NCI-H82 treated with DMSO at 0.1 percent for 48 hours (cell line): ENCODE data around the gene ISM1.

Experiments used
- DNase-seq: peaks from one replicate; lab custom pipeline; 2025; ENCODE audit not compliant: unreplicated experiment; lab: John Stamatoyannopoulos, UW

Gene ISM1

DNA sequence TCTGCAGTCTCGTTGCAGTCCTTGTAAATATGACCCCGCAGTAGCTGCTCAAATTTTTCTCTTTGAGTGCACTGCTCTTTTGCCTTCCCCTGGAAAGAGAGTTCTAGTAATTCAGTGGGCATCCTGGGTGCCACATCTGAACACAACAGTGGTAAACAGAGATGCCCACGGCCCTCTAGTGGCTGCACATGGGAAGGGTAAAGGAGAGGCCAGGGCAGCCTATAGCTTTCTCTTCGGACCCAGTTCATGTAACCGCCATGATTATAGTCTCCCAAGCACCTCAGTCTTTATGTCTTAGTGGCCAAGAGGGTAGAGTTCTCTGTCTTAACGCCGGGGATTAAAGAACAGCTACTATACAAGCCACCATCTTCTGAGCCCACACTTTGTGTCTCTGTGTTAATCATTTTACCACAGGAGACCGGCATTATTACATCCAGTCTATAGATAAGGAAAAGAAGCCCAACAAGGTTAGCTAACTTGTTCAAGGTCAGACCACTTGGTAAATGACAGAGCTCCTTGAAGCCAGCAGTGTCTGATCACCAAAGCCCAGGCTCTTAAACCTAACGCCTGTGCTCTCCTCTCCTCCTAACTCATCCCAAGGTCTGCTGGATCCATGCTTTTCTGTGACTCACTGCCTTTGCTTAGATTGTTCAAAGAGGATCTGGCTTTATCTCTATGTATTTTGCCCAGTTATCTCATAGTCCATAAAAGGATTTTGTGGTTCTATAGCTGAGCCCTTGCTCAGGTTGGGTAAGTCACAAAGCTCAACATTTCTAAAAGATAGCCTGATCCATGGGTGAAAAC is 81.8 kb downstream of the ISM1 start:
- DNase-seq = peak; percentile 12

DNA sequence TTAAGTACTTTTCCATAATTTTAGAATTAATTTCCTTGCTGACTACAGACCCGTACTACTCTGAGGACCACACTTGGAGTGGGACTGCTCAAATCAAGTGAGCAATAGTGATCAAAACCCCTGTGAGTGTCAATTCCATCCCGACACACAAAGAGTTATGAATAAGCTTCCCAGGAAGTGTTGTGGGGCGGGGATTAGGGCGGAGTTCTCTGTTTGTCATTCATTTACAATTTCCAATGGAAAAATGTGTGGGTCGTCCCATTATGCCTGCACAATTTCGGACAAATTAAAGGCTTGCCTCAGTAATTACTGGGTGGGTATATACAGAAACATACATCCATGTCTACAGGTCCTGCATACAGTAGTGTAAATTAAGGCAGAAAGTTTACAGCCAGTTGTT is 84.2 kb downstream of the ISM1 start:
- DNase-seq = no peak

DNA sequence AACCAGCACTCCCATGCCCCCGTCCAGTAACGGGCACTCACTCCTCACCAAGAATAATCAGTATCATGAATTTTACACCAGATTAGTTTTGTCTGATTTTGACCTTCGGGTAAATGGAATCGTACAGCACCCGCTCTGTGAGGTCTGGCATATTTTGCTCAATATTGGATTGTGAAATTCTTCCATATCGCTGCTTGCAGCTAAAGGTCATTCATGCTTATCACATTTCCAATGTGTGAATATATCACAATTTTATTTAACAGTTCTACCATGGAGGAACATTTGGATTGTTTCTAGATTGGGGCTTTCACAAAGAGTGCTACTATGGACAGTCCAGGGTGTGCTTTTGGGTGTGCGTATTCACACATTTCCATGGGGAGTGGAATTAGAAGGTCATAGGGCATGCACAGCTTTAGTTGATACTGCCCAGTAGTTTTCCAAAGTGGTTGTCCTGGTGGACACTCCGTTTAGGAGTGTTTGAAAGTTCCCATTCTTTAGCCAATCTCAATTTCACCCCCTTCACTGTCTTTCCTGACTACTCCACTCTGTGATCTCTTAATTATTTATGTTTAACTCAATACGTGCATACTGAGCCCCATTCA is 86.6 kb downstream of the ISM1 start:
- no peak for DNase-seq

DNA sequence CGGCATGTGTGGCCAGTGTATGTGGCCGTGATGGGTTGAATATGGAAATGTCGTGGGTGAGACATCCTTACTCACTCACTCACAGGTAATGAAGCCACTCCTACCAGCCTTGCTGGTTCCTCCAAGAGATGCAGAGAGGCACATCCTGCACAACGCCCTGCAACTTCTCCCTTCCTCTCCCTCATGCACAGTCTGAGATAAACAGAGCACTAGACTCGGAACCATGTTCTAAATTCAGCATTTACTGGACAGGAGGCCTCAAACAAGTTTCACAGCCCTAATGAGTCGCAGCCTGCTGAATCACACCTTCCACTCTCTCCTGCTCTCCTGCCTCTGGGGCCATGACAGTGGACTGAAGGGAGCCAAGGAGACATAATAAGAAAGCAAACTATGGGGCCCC is 91.2 kb downstream of the ISM1 start:
- no peak for DNase-seq

DNA sequence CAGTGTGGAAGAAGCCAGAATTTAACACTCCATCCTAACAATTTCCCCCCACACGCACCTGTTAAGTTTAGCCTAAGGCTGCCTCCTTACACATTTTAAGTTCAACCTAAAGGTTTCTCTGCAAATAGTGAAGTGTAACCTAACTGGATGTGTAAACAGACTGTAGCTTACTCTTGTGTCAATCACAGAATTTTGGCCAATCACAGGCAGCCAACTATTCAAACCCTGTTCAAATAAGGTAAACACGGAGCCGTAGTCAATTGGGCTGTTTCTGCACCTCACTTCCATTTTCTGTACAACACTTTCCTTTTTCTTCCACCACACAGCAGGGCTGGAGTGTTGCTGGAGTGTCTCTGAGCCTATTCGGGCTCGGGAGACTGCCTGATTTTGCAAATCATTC is 92.1 kb downstream of the ISM1 start:
- no peak for DNase-seq

DNA sequence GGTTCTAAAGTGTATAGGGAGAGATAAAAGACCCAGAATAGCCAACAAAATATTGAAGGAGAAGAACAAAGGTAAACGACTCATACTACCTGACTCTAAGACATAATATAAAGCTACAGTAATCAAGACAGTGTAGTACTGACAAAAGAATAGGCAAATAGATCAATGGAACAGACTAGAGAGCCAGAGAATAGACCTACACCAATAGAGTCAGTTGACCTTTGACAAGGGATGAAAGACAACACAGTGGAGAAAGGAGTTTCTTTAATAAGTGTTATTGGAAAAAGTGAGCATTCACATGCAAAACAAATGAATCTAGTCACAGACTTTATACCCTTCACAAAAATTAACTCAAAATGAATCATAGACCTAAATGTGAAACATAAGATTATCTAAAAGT is 96.4 kb downstream of the ISM1 start:
- no peak for DNase-seq

DNA sequence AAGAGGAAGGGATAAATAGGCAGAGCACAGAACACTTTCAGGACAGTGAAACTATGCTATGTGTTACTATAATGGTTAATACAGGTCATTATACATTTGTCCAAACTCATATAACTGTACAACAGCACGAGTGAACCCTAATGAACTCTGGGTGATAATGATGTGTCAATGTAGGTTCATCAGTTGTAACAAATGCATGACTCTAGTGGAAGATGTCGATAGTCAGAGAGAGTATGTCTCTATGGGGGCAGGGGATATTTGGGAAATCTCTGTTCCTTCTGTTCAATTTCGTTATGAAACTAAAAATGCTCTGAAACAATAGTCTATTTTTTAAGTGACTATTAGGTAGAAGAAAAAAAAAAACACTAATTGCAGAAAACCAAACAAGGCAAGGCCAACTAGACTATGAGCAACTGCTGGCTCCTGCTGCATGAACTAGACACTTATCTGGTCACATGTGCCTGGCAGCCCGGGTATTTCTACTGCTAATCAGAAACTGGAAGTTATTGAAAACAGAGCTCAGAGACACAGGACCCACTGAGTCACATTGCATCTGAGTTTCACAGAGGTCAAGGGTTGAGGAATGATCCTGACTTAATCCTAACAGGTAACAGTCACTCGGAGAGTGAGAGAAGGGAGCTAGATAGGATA is 97.9 kb downstream of the ISM1 start:
- DNase-seq = no peak

DNA sequence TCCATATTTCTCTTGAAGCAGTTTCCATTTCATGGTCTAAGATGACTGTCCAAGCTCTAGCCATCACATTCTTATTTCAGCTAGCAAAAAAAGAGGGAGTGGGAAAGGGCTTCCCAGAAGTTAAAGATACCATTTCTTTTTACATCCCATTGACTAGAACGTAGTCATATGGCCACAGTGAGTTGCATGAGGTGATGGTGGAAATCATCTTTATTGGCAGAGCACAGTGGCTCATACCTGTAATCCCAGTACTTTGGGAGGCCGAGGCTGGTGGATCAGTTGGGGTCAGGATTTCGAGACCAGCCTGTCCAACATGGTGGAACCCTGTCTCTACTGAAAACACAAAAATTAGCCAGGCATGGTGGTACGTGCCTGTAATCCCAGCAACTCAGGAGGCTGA is 99.6 kb downstream of the ISM1 start:
- no peak for DNase-seq

DNA sequence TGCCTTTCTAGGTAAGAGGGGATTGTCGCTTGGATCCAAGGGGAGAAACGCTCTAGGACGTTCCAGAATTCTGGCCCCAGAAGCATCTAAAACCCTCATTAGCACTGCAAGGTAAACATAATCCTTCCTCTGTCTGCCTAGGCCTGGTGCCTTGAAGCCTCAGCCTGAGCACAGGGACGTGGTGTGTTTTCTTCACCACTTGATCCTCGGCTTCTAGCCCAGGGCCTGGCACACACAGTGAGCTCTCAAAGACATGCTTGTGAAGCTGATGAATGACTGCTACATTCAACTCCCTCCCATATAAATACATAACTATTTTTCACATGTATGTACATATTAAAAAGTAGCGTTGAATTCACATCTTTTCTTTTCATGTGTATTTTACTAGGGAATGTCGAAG is 100.3 kb downstream of the ISM1 start:
- DNase-seq = no peak

DNA sequence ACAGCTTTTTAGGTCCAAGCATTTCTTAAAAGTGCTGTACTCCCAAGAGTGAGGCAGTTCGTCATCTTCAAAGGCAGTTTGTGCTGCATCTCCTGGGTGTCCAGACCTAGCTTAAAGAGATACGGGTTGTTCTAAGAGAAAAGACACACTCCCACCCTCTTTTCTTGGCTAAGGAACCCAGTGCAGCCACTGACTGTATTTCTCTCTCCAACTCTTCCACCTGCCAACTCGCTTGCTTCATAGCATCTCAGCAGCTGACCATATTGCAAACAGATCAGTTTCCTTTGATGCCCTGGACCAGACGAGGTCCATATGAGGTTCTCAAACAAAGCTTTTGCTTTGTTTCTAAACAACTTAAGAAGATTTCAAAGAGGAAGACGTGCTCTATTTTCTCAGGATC is 101.1 kb downstream of the ISM1 start:
- no peak for DNase-seq

DNA sequence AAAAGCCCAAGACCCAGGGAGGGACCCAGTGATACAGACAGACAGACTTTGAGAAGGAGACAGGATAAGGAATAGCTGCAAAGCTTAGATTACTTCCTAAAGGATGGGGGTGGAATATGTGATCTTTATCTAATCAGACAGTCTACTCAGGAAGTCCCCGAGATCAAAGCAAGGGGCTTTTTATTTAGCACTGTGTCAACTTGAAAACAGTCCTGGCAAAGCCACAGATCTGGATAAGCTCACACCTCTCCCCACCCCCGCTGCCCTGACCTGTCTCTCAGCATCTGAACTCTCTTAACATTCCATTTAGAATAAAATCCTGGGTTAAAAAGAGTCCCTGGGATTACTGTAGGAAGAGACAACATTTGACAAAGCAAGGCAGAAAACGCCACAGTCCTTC is 101.5 kb downstream of the ISM1 start:
- no peak for DNase-seq

DNA sequence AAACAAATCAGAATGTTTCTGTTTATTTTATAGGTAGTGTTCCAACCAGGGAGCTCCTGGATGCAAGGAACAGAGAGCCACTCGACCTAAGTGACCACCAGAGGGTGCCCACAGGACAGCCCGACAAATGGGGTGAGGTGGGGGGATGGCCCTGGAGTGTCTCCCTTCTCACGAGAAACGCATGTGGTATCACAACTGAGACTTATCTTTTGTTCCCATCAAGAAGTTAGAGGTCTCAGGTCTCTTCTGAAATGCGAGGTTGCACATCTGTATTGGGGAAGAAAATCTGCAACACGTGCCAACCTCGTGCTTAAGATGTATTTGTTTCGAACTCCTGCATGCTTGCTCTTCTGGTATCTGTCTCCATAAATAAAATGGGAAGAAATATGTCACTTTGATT is 104.0 kb downstream of the ISM1 start:
- DNase-seq = peak; percentile 17

DNA sequence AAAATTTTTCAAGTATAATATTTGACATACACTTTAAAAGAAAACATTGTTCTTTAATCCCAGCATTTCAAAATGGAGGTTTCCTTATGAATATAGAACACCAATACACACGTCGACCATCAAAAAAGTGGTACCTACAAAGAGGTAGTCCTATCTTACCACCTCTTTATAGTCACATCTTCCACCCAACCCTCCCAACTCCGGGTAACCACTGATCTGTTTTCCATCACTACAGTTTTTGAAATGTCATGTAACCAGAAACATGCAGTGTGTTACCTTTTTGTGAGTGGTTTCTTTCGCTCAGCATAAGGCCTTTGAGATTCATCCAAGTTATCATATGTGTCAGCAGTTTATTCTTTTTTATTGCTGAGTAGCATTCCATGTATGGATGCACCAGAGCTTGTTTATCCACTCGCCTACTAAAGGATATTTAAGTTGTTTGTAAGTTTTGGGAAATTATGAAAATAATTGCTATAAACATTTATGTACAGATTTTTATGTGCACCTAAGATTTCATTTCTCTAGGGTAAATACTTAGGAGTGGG is 104.8 kb downstream of the ISM1 start:
- no peak for DNase-seq

DNA sequence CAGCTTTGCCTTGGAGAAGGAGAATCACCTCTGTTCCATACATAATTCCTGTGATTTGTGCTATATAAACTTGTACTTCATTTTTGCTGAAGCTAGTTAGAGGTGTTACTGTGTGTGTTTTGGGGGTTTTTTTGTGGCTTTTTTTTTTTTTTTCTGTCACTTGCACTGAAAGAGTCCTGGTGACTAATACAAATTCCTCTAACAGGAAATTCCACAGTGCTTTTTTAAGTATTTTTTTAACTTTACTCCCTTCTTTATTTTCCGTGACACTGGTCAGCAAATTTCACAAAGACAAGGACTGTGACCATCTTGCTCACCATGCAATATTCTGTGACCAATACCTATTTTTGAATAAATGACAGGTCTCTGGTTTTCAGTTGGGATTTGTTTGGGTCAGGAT is 110.5 kb downstream of the ISM1 start:
- DNase-seq = no peak

DNA sequence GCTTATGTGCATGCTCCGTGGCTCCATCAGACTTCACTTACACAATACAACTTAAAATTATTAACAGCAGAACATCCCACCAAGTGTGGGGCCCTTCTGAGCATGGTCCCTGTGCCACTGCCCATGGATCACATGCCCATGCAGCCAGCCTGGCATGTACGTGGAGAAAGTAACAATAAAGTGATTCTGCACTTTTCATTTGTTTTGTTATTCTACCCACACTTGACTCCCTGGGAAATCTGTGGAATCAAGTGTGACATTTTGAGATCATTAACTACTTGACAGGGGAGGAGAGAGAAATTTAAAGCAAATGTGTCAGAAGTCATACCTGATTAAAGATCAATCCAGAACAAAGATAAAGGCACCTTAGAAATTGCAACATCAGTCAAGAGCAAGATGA is 112.0 kb downstream of the ISM1 start:
- DNase-seq = no peak

DNA sequence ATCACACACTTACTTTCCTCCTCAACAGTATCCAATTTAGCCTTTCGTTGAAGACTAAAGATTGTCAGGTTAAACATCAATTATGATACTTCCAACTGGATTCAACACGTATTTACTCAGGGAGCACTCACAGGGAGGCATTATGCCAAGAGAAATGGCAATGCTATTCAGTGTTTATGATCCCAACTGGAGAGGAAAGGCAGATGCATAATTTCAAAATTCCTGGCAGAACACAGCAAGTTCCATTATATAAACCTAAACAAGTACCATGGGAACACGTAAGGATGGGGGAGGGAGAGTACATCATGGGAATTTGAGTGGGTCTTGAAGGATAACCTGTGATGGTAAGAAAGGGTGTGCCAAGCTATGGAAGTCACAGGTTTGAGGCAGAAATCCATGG is 112.7 kb downstream of the ISM1 start:
- DNase-seq = no peak

DNA sequence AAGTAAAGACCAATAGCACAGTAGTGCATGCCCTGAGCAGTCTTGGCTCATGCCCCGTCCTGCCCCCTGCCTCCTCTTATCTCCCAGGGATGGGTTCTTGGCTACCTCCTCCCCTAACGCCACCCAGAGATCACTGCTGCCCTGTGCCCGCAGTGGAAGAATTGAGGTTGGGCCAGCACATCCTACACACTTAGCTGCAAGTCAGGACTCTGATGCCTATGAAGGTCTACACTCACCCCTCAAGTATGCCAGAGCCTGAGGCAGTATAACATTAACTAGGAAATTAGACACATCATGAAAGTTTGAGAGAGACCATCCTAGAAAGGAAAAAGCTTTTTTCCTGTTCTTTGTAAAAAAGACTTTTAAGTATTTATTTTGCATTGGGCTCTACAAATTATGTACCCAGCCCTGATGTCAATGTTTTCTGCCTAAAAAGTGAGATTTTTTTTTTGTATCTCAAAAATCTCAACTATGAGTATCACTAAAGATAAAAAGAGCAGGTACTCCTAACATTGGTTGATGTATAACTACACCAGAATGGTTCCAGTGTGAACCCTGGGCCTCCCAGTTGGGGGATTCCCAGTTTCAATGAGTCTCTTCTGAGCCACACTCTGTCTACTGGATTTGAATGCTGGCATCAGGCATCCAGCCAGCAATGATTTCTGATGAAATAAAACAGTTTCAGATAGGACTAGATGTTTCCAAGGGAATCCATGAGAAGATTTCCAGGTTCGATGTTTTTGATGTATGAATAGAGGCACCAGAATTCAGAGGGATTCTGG is 115.4 kb downstream of the ISM1 start:
- no peak for DNase-seq

DNA sequence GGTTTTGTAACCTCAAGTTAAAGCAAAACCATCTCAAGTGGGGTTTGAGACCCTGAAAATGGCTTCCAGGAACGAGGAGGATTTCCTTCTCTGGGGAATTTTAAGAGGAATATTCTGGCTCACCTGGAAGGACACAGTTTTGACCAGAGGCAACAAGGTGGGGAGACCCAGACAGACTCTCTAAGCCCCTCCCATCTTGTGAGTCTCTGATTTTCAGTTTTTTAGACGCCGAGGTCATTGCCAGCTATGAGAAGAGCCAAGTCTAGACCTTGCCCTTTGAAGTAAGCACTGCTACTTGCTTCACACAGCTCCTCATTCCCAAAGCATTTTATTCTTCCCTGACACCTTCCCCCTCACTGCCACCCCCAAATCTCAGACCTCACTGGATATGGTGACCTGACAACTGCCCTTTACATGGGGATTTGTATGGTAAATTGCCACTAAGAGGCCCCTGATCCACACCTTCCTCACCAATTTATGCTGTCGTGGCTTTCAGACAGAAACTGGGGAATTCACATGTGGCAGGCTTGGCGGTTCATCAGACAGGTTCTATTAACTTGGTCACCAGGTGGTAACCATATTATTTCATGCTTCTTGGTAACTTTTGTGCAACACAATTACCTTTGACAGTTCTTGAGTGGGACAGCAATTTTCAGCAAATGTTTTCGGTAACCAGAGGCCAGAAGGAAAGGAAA is 116.2 kb downstream of the ISM1 start:
- DNase-seq = no peak

DNA sequence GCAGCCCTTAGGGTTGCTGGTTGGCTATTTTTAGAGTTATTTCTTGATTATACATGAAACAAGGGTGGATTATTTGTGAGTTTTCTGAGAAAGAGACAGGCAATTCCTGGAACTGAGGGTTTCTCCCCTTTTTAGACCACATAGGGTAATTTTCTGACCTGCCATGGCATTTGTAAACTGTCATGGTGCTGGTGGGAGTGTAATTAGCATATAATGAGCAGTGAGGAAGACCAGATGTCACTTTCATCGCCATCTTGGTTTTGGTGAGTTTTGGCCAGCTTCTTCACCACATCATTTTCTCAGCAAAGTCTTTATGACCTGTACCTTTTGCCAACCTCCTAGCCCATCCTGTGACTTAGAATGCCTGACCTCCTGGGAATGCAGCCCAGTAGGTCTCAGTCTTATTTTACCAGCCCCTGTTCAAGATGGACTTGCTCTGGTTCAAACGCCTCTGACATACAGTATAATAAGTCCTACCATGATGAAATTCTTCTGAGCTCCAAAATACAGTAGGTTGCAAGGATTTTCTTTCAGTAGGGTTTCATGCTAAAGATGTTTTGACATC is 117.1 kb downstream of the ISM1 start:
- DNase-seq = no peak

DNA sequence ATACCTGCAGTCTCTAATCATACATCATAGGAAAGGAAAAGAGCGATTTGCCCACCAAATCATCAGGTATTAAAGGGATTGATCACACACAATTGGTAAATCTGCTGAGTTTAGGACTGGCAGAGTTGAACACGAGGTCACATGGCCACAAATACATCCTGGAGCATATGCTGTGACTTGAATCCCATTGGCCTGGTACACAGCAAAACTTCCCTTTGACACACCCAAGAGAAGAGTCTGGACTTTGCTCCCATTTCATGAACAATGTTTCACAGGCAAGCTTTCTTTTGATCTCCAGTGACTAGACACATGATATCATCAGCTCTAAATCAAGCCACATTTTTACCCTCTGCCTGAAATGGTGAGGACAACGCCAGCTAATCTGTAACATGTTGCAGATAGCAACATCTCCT is 117.9 kb downstream of the ISM1 start:
- DNase-seq = no peak
